Myocyte (in vitro differentiated cells): ENCODE results near the gene TPST2. TPM values are rescaled to one million over a fixed set of nuclear protein-coding genes. Genes with fewer than 3 reads are reported as not detected.

ENCODE experiments used
- DNase-seq: peaks from one replicate; pipeline ENCODE4 v3.0.0-alpha.2; 2012; ENCODE audit warnings: low read depth
- total RNA-seq: library from RNA; depleted of rRNA; stranded (reverse); fragments of >200 nt; gene quantifications from 2 replicates; pipeline ENCODE4 v1.2.3, GENCODE V29; 2014

Gene TPST2
- total RNA-seq, 1 donor from 2014 or later: 36.6 TPM

- peak; percentile 68 for DNase-seq
Observed at GRCh38 chr22:26502688-26503561, 87.0 kb downstream of the TPST2 start.

- DNase-seq: no peak
Observed at GRCh38 chr22:26501996-26502395, 87.9 kb downstream of the TPST2 start.

GRCh38 chr22:26499188-26499703 lies 90.7 kb downstream of the TPST2 start:
- DNase-seq: no peak

- no peak for DNase-seq
Observed at GRCh38 chr22:26496456-26496855, 93.5 kb downstream of the TPST2 start.

GRCh38 chr22:26494506-26494905 lies 95.4 kb downstream of the TPST2 start:
- no peak for DNase-seq

- no peak for DNase-seq
Observed at GRCh38 chr22:26492220-26492619, 97.7 kb downstream of the TPST2 start.

GRCh38 chr22:26489447-26490036 lies 100.4 kb downstream of the TPST2 start:
- DNase-seq: no peak

- DNase-seq: no peak
Observed at GRCh38 chr22:26487996-26488395, 101.9 kb downstream of the TPST2 start.

GRCh38 chr22:26486394-26486793 lies 103.5 kb downstream of the TPST2 start:
- no peak for DNase-seq

- DNase-seq: no peak
Observed at GRCh38 chr22:26485806-26486390, 104.0 kb downstream of the TPST2 start.

GRCh38 chr22:26485013-26485412 lies 104.9 kb downstream of the TPST2 start:
- no peak for DNase-seq

GRCh38 chr22:26484360-26484706 lies 105.6 kb downstream of the TPST2 start:
- DNase-seq: no peak

- peak; percentile 89 for DNase-seq
Observed at GRCh38 chr22:26483439-26484359, 106.2 kb downstream of the TPST2 start, which contains the start of the genes HPS4 and SRRD. TSS of gene HPS4 (minus strand) at chr22:26483783. CDS start at chr22:26481762, 2,021 bp downstream. TSS of gene SRRD (plus strand) at chr22:26483877. CDS start at chr22:26483891, 14 bp downstream.

- no peak for DNase-seq
Observed at GRCh38 chr22:26483043-26483438, 106.9 kb downstream of the TPST2 start.

- DNase-seq: no peak
Observed at GRCh38 chr22:26482161-26482560, 107.8 kb downstream of the TPST2 start.

GRCh38 chr22:26481694-26482093 lies 108.2 kb downstream of the TPST2 start:
- DNase-seq: no peak

GRCh38 chr22:26481112-26481693 lies 108.7 kb downstream of the TPST2 start:
- no peak for DNase-seq

- no peak for DNase-seq
Observed at GRCh38 chr22:26480611-26480932, 109.4 kb downstream of the TPST2 start.

- DNase-seq: no peak
Observed at GRCh38 chr22:26479792-26480610, 109.9 kb downstream of the TPST2 start.
